ENCODE data around the gene SMPD2.

DNA sequence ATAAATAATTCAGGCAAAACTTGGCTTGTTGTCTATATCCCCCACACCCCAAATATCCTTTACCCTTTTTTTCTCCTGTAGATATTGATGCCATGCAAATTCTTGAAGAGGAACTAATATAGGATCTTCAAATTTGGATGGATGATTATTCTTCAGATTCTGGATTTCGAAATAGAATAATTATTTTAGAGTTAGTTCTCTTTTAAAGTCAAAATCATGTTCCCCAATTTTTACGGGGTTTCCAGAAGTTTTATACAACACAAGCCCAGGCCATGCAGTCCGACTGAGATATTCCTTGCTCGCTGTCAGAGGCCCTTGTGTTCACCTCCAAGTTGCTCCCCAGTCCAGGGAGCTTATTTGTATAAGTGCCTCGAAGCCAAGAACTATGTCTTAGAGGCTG lies 4.5 kb upstream of the SMPD2 start:
- TF ChIP-seq, protein P1, sequence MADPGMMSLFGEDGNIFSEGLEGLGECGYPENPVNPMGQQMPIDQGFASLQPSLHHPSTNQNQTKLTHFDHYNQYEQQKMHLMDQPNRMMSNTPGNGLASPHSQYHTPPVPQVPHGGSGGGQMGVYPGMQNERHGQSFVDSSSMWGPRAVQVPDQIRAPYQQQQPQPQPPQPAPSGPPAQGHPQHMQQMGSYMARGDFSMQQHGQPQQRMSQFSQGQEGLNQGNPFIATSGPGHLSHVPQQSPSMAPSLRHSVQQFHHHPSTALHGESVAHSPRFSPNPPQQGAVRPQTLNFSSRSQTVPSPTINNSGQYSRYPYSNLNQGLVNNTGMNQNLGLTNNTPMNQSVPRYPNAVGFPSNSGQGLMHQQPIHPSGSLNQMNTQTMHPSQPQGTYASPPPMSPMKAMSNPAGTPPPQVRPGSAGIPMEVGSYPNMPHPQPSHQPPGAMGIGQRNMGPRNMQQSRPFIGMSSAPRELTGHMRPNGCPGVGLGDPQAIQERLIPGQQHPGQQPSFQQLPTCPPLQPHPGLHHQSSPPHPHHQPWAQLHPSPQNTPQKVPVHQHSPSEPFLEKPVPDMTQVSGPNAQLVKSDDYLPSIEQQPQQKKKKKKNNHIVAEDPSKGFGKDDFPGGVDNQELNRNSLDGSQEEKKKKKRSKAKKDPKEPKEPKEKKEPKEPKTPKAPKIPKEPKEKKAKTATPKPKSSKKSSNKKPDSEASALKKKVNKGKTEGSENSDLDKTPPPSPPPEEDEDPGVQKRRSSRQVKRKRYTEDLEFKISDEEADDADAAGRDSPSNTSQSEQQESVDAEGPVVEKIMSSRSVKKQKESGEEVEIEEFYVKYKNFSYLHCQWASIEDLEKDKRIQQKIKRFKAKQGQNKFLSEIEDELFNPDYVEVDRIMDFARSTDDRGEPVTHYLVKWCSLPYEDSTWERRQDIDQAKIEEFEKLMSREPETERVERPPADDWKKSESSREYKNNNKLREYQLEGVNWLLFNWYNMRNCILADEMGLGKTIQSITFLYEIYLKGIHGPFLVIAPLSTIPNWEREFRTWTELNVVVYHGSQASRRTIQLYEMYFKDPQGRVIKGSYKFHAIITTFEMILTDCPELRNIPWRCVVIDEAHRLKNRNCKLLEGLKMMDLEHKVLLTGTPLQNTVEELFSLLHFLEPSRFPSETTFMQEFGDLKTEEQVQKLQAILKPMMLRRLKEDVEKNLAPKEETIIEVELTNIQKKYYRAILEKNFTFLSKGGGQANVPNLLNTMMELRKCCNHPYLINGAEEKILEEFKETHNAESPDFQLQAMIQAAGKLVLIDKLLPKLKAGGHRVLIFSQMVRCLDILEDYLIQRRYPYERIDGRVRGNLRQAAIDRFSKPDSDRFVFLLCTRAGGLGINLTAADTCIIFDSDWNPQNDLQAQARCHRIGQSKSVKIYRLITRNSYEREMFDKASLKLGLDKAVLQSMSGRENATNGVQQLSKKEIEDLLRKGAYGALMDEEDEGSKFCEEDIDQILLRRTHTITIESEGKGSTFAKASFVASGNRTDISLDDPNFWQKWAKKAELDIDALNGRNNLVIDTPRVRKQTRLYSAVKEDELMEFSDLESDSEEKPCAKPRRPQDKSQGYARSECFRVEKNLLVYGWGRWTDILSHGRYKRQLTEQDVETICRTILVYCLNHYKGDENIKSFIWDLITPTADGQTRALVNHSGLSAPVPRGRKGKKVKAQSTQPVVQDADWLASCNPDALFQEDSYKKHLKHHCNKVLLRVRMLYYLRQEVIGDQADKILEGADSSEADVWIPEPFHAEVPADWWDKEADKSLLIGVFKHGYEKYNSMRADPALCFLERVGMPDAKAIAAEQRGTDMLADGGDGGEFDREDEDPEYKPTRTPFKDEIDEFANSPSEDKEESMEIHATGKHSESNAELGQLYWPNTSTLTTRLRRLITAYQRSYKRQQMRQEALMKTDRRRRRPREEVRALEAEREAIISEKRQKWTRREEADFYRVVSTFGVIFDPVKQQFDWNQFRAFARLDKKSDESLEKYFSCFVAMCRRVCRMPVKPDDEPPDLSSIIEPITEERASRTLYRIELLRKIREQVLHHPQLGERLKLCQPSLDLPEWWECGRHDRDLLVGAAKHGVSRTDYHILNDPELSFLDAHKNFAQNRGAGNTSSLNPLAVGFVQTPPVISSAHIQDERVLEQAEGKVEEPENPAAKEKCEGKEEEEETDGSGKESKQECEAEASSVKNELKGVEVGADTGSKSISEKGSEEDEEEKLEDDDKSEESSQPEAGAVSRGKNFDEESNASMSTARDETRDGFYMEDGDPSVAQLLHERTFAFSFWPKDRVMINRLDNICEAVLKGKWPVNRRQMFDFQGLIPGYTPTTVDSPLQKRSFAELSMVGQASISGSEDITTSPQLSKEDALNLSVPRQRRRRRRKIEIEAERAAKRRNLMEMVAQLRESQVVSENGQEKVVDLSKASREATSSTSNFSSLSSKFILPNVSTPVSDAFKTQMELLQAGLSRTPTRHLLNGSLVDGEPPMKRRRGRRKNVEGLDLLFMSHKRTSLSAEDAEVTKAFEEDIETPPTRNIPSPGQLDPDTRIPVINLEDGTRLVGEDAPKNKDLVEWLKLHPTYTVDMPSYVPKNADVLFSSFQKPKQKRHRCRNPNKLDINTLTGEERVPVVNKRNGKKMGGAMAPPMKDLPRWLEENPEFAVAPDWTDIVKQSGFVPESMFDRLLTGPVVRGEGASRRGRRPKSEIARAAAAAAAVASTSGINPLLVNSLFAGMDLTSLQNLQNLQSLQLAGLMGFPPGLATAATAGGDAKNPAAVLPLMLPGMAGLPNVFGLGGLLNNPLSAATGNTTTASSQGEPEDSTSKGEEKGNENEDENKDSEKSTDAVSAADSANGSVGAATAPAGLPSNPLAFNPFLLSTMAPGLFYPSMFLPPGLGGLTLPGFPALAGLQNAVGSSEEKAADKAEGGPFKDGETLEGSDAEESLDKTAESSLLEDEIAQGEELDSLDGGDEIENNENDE (IDR thresholded peaks at IDR 0.05; ENCODE audit: low read depth, low read length) = no peak
- TF ChIP-seq JUND (IDR thresholded peaks at IDR 0.05; ENCODE audit: borderline replicate concordance, low read depth, low read length) (no peak), JUND (tag; IDR thresholded peaks at IDR 0.05; ENCODE audit: borderline replicate concordance, low read depth, low read length) (no peak)
